IPS DF 6.9 (cell line): ENCODE data around the gene HOMEZ.
"Not testable (repeated sequence)": the region's sequence is repeated elsewhere in the genome, so short reads cannot be mapped to it uniquely, and the experiment has no call there.

Source experiments
- DNase-seq: peaks from one replicate; pipeline ENCODE4 v3.0.0-alpha.2; 2013; ENCODE audit warnings: low read depth, low spot score
- H3K27ac ChIP-seq: one replicate; pipeline ENCODE4 v1.5.1; 2013; ENCODE audit warnings: low read length, control low read depth
- H3K27me3 ChIP-seq: 2 replicates; pipeline ENCODE4 v1.6.1; 2013; ENCODE audit warnings: mild to moderate bottlenecking, low read length; ENCODE audit not compliant: control insufficient read depth, insufficient read depth
- H3K36me3 ChIP-seq: 2 replicates; pipeline ENCODE4 v1.6.1; 2013; ENCODE audit warnings: low read length; ENCODE audit not compliant: control insufficient read depth, insufficient read depth
- H3K4me1 ChIP-seq: 2 replicates; pipeline ENCODE4 v1.6.1; 2013; ENCODE audit warnings: low read length; ENCODE audit not compliant: control insufficient read depth, insufficient read depth
- H3K4me3 ChIP-seq: 2 replicates; pipeline ENCODE4 v1.5.1; 2013; ENCODE audit warnings: mild to moderate bottlenecking, low read length
- H3K9me3 ChIP-seq: 2 replicates; pipeline ENCODE4 v1.6.1; 2013; ENCODE audit warnings: low read length, inconsistent platforms; ENCODE audit not compliant: control insufficient read depth, insufficient read depth
- WGBS: extraction: QIAGEN DNeasy Blood & Tissue Kit; methylation state at CpG from one replicate; pipeline ENCODE4 v1.1.7; 2013; ENCODE audit warnings: mixed read lengths, missing lambda C conversion rate; ENCODE audit not compliant: insufficient read length, insufficient coverage; 5-methylcytosine and 5-hydroxymethylcytosine counted together

HOMEZ gene

DNA sequence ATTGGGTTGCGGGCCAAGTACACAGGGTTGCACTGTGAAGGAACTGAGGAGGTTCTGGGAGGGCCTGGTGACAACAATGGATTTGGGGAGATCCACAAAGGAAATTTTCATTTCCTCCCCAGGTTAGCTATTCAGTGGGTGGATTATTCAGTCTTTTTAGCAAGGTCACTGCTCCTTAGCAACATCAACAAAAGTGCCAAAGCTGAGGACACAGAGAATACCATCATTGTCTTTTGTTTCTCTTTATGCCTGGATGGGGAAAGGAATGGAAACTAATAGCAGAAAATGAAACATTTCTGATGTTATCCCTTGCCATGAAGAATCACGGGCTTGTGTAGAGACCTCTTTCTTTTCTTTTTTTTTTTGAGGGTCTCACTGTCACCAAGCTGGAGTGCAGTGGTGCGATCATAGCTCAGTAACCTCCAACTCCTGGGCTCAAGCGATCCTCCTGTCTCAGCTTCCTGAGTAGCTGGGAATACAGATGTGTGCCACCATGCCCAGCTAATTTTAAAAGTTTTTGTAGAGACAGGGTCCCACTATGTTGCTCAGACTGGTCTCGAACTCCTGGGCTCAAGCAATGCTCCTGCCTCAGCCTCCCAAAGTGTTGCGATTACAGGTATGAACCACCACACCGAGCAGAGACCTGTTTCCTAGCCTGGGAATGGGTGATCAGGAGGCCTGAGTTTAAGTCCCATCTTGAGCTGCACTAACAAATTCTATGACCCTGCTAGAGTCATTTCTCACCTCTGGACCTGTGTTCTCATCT lies 10.3 kb upstream of the HOMEZ start:
- no peak overlapping the region for H3K4me3 ChIP-seq
- H3K27ac ChIP-seq, result no peak overlapping the region
- H3K4me1 ChIP-seq, result no peaks in the 10 kb centered on the region
- DNase-seq, result no peak
- H3K9me3 ChIP-seq, result no peaks in the 10 kb centered on the region
- no peaks in the 10 kb centered on the region for H3K36me3 ChIP-seq
- H3K27me3 ChIP-seq, result peaks cover 45% of the 10 kb centered on the region
- WGBS, result no CpG with 5 or more reads among the region's 7 CpGs

DNA sequence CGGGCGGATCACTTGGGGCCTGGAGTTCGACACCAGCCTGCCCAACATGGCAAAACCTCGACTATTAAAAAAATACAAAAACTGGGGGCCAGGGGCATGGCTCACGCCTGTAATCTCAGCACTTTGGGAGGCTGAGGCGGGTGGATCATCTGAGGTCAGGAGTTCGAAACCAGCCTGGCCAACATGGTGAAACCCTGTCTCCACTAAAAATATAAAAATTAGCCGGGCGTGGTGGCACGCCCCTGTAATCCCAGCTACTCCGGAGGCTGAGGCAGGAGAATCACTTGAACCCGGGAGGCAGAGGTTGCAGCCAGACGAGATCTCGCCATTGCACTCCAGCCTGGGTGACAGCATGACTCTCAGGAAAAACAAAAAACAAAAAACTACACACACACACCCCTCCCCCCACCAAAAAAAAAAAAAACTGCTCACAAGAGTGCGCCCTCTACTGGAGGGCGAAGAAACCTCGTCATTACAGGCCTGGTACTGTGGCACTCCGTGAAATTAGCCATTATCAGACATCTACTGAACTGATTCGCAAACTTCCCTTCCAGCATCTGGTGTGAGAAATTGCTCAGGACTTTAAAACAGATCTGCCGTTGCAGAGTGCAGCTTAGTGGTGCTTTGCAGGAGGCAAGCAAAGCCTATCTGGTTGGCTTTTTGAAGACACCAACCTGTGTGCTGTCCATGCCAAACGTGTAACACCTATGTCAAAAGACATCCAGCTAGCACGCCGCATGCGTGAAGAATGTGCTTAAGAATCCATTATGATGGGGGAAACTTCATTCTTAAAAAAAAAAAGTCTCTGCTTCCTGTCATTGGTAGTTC lies 9.0 kb upstream of the HOMEZ start:
- DNase-seq, result no peak
- Histone ChIP-seq H3K9me3 (no peaks in the 10 kb centered on the region), H3K4me3 (no peak overlapping the region), H3K27ac (no peak overlapping the region), H3K27me3 (peaks cover 46% of the 10 kb centered on the region), H3K36me3 (no peaks in the 10 kb centered on the region), H3K4me1 (no peaks in the 10 kb centered on the region)
- WGBS, result no CpG with 5 or more reads among the region's 24 CpGs

- Histone ChIP-seq H3K27me3 (peaks cover 18% of the 10 kb centered on the region), H3K27ac (no peak overlapping the region), H3K9me3 (no peaks in the 10 kb centered on the region), H3K36me3 (no peaks in the 10 kb centered on the region), H3K4me3 (peak overlapping the region; percentile 80; the same call in 1 of the 2 replicates), H3K4me1 (no peaks in the 10 kb centered on the region)
- DNase-seq, result no peak
- WGBS, result no CpG with 5 or more reads among the region's 6 CpGs
Observed at GRCh38 chr14:23286902-23287479, 1.1 kb upstream of the HOMEZ start.

DNA sequence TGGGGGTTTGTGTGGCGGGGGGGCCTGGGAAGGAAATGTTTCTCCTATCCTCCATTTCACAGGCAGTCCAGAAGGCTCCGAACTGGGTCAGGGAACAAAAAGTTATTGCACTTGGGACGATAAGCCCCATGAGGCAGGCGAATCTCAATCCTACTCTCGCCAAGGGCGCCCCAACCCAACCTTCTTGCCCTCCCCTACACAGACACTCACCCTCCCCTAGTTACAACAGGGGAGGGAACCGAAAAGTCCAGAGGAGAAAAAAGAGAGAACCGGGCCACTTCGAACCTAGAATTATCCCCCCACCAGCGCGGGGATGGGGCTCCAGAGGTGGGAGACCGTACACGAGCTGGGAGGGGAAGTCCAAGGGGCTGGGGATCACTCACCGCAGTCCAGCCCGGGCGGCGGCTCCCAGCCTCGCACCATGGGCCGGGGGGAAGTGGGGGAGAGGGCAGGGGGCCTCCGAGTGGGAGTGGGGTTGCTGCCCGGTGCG lies 357 bp downstream of the HOMEZ start:
- H3K4me3 ChIP-seq, result peak overlapping the region; percentile 80
- DNase-seq, result no peak
- H3K27ac ChIP-seq, result no peak overlapping the region
- WGBS, result no CpG with 5 or more reads among the region's 22 CpGs
- peaks cover 12% of the 10 kb centered on the region for H3K27me3 ChIP-seq
- H3K36me3 ChIP-seq, result no peaks in the 10 kb centered on the region
- no peaks in the 10 kb centered on the region for H3K4me1 ChIP-seq
- no peaks in the 10 kb centered on the region for H3K9me3 ChIP-seq

DNA sequence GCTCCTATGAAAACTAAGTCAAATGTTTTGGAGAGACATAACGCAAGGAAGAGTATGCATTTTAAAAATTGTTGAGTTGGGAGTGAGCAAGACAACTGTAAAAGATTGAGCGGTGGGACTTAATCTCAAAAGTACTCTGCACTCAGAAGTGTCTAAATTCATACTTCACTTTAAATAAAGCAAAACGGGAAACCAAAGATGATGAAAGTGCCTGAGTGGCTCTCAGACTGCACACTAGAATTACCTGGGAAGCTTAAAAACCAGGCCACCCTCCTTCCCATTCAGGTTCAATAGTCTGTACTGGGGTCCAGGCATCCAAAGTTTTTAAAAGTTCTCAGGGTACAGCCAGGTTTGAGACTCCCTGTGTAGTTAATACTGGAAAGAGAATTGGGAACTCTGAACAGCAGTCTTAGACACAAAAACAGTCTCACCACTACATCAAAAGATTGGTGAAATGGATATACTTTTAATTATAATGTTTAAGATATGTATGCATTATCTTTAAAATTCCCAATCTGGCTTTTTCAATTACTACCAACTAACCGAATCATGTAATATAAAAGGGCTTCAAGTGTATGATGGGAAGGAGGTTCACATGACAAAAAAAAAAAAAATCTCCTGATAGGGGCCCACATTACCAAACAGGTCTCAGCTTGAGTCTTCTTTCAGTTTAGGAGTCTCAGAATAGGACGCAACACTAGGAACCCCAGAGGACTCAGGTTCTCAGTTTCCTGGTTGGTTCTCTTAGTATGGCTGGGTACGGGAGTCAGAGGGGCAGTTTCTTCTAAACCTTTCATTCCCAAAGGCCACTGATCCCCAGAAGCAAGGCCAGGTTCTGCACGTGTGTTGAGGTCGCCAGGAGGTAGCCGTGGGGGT lies 1.0 kb downstream of the HOMEZ start:
- WGBS, result no CpG with 5 or more reads among the region's 9 CpGs
- no peak for DNase-seq
- Histone ChIP-seq H3K27me3 (peaks cover 11% of the 10 kb centered on the region), H3K9me3 (no peaks in the 10 kb centered on the region), H3K4me3 (peak overlapping the region; percentile 80; the same call in 1 of the 2 replicates), H3K4me1 (peaks cover 4% of the 10 kb centered on the region), H3K27ac (no peak overlapping the region), H3K36me3 (no peaks in the 10 kb centered on the region)

DNA sequence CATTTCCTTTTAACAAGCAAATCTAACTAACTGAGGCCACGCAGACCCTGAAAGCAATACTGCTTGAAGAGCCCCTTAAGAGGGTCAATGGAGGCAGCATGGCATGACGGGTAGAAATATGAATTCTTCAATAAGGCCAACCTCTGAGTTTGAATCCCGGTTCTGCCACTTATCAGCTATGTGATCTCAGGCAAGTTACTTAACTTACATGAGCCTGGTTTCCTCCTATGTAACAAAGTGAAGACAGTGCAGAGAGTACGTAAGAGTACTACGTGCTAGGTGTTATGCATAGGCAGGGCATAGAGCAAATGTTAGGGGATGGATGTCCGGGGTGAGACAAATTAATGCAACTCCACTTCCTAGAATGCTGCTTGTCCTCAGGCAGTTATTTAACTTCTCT lies 4.7 kb downstream of the HOMEZ start:
- no peaks in the 10 kb centered on the region; the same call in 1 of the 2 replicates for H3K27me3 ChIP-seq
- peaks cover 5% of the 10 kb centered on the region for H3K4me1 ChIP-seq
- no peaks in the 10 kb centered on the region for H3K9me3 ChIP-seq
- H3K27ac ChIP-seq, result no peak overlapping the region
- H3K36me3 ChIP-seq, result no peaks in the 10 kb centered on the region
- WGBS, result no CpG with 5 or more reads among the region's 6 CpGs
- DNase-seq, result no peak
- H3K4me3 ChIP-seq, result no peak overlapping the region

- DNase-seq, H3K9me3 ChIP-seq, H3K36me3 ChIP-seq, H3K27ac ChIP-seq, H3K4me3 ChIP-seq, H3K4me1 ChIP-seq, H3K27me3 ChIP-seq: not testable (repeated sequence)
- WGBS, result no CpG with 5 or more reads among the region's 6 CpGs
Observed at GRCh38 chr14:23277928-23278327, 8.0 kb downstream of the HOMEZ start.

DNA sequence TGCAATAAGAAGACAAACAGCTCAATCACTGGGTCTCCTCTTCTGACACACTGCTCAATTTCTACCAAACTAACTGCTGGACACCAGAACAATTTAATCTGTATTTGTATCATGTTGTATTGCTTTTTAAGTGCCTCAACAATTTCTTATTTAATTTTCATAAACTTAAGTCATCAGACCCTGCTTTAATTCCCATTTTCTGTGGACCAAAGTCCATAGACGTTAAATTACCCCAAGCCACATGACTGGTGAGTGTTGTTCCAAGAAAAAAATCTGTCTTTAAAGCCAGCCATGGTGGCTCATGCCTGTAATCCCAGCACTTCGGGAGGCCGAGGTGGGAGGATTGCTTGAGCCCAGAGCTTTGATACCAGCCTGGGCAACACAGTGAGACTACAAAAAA lies 8.7 kb downstream of the HOMEZ start:
- DNase-seq, result no peak
- Histone ChIP-seq H3K27me3 (peaks cover 3% of the 10 kb centered on the region; the same call in 1 of the 2 replicates), H3K4me3 (no peak overlapping the region), H3K36me3 (no peaks in the 10 kb centered on the region), H3K4me1 (peaks cover 5% of the 10 kb centered on the region), H3K9me3 (no peaks in the 10 kb centered on the region), H3K27ac (no peak overlapping the region)
- no CpG with 5 or more reads among the region's 3 CpGs for WGBS

DNA sequence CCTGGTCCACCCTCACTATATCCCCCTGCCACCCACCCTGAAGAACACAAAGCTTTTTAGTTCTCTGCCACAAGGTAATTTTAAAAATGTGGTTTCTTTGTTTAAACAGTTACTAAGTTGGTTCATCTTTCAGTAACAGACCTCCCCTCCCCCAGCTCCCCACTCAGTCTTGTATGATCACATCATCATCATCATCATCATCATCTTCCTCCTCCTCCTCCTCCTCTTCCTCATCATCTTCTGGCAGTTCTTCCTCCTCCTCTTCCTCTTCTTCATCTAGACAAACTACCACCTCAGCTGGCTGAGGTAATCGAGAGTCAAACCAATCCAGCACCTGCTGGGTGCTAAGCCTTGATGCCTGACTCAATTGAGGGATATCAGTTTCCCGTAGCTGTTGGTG lies 10.5 kb downstream of the HOMEZ start:
- peaks cover 3% of the 10 kb centered on the region; the same call in 1 of the 2 replicates for H3K27me3 ChIP-seq
- no peak overlapping the region for H3K4me3 ChIP-seq
- no peak overlapping the region for H3K27ac ChIP-seq
- no peak for DNase-seq
- no peaks in the 10 kb centered on the region for H3K36me3 ChIP-seq
- no peaks in the 10 kb centered on the region for H3K9me3 ChIP-seq
- peaks cover 4% of the 10 kb centered on the region for H3K4me1 ChIP-seq
- WGBS, result no CpG with 5 or more reads among the region's 2 CpGs
